Activated T-helper 17 cell treated with anti-CD3 and anti-CD28 coated beads, Interleukin-2, amount 50 U/mL, for 72 hours (primary cell): ENCODE data around the gene PKNOX1. TPM values are rescaled to one million over a fixed set of nuclear protein-coding genes. Genes with fewer than 3 reads are reported as not detected.
"Not testable (repeated sequence)": the region's sequence is repeated elsewhere in the genome, so short reads cannot be mapped to it uniquely, and the experiment has no call there.

Source experiments
- ATAC-seq: fragments of 150-1000 bp; cut with Tn5 transposase; replicated peaks from 2 replicates; pipeline ENCODE4 v1.10.0; 2021; ENCODE audit warnings: mild to moderate bottlenecking, moderate library complexity
- H3K27ac Mint-ChIP-seq: one replicate; pipeline ENCODE4 v1.8.0; 2022; ENCODE audit warnings: mixed read lengths
- H3K27me3 Mint-ChIP-seq: one replicate; pipeline ENCODE4 v1.8.0; 2022; ENCODE audit warnings: mixed read lengths
- H3K36me3 Mint-ChIP-seq: one replicate; pipeline ENCODE4 v1.8.0; 2022; ENCODE audit warnings: low read depth, mild to moderate bottlenecking, mixed read lengths
- H3K4me1 Mint-ChIP-seq: one replicate; pipeline ENCODE4 v1.8.0; 2022; ENCODE audit warnings: mixed read lengths
- H3K4me3 Mint-ChIP-seq: one replicate; pipeline ENCODE4 v1.8.0; 2022; ENCODE audit warnings: mild to moderate bottlenecking, mixed read lengths
- H3K9me3 Mint-ChIP-seq: one replicate; pipeline ENCODE4 v1.8.0; 2022; ENCODE audit warnings: mixed read lengths
- total RNA-seq, 2 donors: library from RNA; stranded (reverse); gene quantifications; one replicate each; pipeline ENCODE4 v1.2.3, GENCODE V29; 2022

The PKNOX1 gene
- total RNA-seq, 2 donors from 2014 or later: 18.0 to 29.6 TPM

GRCh38 chr21:42988236-42988965 lies 14.0 kb downstream of the PKNOX1 start:
- peaks cover 11% of the 10 kb centered on the region for H3K4me1 Mint-ChIP-seq
- H3K9me3 Mint-ChIP-seq: no peaks in the 10 kb centered on the region
- H3K27me3 Mint-ChIP-seq: no peaks in the 10 kb centered on the region
- peaks cover 5% of the 10 kb centered on the region for H3K36me3 Mint-ChIP-seq
- no peak overlapping the region for H3K27ac Mint-ChIP-seq
- no peak for ATAC-seq
- no peak overlapping the region for H3K4me3 Mint-ChIP-seq

DNA sequence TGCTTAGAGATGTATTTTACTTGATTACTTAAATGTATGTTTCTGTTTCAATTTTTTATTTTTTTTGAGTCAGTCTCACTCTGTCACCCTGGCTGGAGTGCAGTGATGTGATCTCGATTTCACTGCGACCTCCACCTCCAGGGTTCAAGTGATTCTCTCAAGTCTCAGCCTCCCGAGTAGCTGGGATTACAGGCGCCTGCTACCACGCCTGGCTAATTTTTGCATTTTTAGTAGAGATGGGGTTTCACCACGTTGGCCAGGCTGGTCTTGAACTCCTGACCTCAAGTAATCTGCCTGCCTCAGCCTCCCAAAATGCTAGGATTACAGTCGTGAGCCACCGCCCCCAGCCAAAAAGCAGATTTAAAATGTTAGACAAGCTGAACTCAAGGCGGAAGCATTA lies 15.0 kb downstream of the PKNOX1 start:
- H3K27me3 Mint-ChIP-seq, H3K36me3 Mint-ChIP-seq, H3K27ac Mint-ChIP-seq, H3K9me3 Mint-ChIP-seq, H3K4me3 Mint-ChIP-seq, ATAC-seq: not testable (repeated sequence)
- H3K4me1 Mint-ChIP-seq: peaks cover 11% of the 10 kb centered on the region

- Mint-ChIP-seq H3K4me3 (no peak overlapping the region), H3K27me3 (no peaks in the 10 kb centered on the region), H3K36me3 (peaks cover 8% of the 10 kb centered on the region), H3K9me3 (no peaks in the 10 kb centered on the region), H3K27ac (peak overlapping the region; percentile 13), H3K4me1 (peaks cover 11% of the 10 kb centered on the region)
- ATAC-seq: no peak
Measured at GRCh38 chr21:42989816-42990650, 15.7 kb downstream of the PKNOX1 start.

- Mint-ChIP-seq H3K4me3 (no peak overlapping the region), H3K27me3 (no peaks in the 10 kb centered on the region), H3K4me1 (peaks cover 11% of the 10 kb centered on the region), H3K9me3 (no peaks in the 10 kb centered on the region), H3K27ac (no peak overlapping the region), H3K36me3 (peaks cover 8% of the 10 kb centered on the region)
- ATAC-seq: no peak
Measured at GRCh38 chr21:42991992-42992740, 17.8 kb downstream of the PKNOX1 start.

- Mint-ChIP-seq H3K27ac (no peak overlapping the region), H3K9me3 (no peaks in the 10 kb centered on the region)
- ATAC-seq: no peak
Measured at GRCh38 chr21:42993051-42993712, 18.8 kb downstream of the PKNOX1 start.

GRCh38 chr21:42997053-42997452 lies 22.7 kb downstream of the PKNOX1 start:
- H3K27ac Mint-ChIP-seq: no peak overlapping the region
- ATAC-seq: peak; percentile 95
- peaks cover 12% of the 10 kb centered on the region for H3K4me1 Mint-ChIP-seq
- H3K36me3 Mint-ChIP-seq: peaks cover 14% of the 10 kb centered on the region
- H3K9me3 Mint-ChIP-seq: peaks cover 4% of the 10 kb centered on the region
- H3K27me3 Mint-ChIP-seq: no peaks in the 10 kb centered on the region
- H3K4me3 Mint-ChIP-seq: no peak overlapping the region

More at GRCh38 chr21:42993051-42993712, 18.8 kb downstream of the PKNOX1 start:
- Mint-ChIP-seq H3K4me3 (no peak overlapping the region), H3K27me3 (no peaks in the 10 kb centered on the region), H3K4me1 (peaks cover 17% of the 10 kb centered on the region), H3K36me3 (peaks cover 8% of the 10 kb centered on the region)

DNA sequence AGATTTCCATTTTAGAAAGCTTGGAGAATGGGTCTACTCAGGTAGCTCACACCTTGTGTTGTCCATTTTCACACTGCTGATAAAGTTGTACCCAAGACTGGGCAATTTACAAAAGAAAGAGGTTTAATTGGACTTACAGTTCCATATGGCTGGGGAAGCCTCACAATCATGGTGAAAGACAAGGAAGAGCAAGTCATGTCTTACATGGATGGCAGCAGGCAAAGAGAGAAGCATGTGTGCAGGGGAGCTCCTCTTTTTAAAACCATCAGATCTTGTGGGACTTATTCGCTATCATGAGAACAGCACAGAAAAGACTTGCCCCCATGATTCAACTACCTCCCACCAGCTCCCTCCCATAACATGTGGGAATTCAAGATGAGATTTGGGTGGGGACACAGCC lies 23.6 kb downstream of the PKNOX1 start:
- ATAC-seq, H3K27ac Mint-ChIP-seq, H3K4me3 Mint-ChIP-seq, H3K9me3 Mint-ChIP-seq, H3K27me3 Mint-ChIP-seq: not testable (repeated sequence)
- peaks cover 12% of the 10 kb centered on the region for H3K4me1 Mint-ChIP-seq
- H3K36me3 Mint-ChIP-seq: peaks cover 13% of the 10 kb centered on the region

DNA sequence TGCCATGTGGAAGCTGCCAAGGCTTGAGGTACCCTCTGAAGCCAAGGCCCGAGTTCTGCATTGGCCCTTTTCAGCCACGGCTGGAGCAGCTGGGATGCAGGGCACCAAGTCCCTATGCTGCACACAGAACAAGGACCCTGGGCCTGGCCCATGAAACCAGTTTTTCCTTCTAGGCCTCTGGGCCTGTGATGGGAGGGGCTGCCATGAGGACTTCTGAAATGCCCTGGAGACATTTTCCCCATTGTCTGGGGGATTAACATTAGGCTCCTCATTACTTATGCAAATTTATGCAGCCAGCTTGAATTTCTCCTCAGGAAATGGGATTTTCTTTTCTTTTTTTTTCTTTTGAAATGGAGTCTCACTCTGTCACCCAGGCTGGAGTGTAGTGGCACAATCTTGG lies 24.8 kb downstream of the PKNOX1 start:
- H3K4me1 Mint-ChIP-seq: peaks cover 12% of the 10 kb centered on the region
- not testable (repeated sequence) for ATAC-seq, H3K27ac Mint-ChIP-seq, H3K4me3 Mint-ChIP-seq, H3K9me3 Mint-ChIP-seq, H3K27me3 Mint-ChIP-seq
- H3K36me3 Mint-ChIP-seq: peaks cover 10% of the 10 kb centered on the region

GRCh38 chr21:43000041-43000440 lies 25.7 kb downstream of the PKNOX1 start:
- peaks cover 19% of the 10 kb centered on the region for H3K36me3 Mint-ChIP-seq
- H3K27me3 Mint-ChIP-seq, H3K4me3 Mint-ChIP-seq, H3K9me3 Mint-ChIP-seq, H3K27ac Mint-ChIP-seq, ATAC-seq: not testable (repeated sequence)
- H3K4me1 Mint-ChIP-seq: peaks cover 12% of the 10 kb centered on the region

DNA sequence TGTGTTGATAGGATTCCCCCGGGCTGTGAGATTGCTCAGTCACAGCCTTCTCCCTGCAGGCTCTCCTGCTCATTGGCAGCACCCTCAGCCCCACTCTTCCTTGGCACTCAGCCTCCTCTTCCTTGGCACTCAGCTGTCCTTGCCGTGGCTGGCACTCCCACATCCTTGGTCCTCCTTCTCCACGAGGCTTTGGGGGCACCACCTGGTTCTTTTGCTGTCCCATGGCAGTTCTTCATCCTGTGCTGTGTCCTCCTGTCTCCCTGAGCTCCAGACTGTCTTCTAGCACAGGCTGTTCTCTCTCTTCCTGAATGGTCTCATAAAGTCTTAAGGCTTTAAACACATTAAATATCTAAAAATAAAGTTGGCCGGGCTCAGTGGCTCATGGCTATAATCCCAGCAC lies 27.0 kb downstream of the PKNOX1 start:
- H3K27ac Mint-ChIP-seq: no peak overlapping the region
- H3K9me3 Mint-ChIP-seq: peaks cover 4% of the 10 kb centered on the region
- H3K36me3 Mint-ChIP-seq: peaks cover 31% of the 10 kb centered on the region
- ATAC-seq: no peak
- H3K4me1 Mint-ChIP-seq: peaks cover 7% of the 10 kb centered on the region
- no peak overlapping the region for H3K4me3 Mint-ChIP-seq
- no peaks in the 10 kb centered on the region for H3K27me3 Mint-ChIP-seq

DNA sequence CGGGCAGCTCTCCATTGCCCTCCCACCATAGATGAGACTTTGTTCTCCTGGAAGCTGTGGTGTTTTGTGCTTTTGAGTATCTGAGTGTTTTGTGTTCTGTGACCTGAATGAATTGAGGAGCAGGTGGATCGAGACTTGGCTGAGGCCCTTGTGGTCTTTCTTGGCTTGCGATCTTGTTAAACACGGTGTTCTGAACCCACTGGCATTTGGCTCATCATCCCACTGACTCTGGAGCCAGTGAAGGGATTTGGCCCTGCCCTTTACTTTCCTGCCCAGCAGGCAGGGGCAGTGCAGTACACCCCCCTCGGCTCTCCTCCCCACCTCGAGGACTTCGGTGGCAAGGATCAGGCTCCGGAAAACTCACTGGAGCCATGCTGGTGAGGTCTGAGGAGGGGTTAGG lies 30.6 kb downstream of the PKNOX1 start:
- no peak overlapping the region for H3K27ac Mint-ChIP-seq

DNA sequence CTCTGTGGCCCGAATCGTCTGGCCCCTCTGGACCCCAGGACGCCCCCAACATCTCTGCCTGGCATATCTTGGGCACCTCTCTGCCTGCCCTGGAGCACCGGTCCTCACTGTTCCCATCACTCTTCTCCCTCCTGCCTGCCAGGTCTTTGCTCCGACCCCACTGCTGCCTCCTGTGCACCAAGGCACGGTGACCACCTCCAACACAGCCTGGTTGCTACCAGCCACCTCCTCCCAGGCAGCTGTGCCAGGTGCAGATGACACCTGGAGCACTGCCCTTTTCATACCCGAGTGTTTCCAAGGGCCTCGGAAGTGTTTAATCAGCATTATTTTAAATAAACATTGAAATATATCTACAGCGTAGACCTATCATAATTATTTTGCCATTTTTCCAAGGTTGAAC lies 31.3 kb downstream of the PKNOX1 start:
- Mint-ChIP-seq H3K4me3 (no peak overlapping the region), H3K4me1 (no peaks in the 10 kb centered on the region), H3K9me3 (no peaks in the 10 kb centered on the region), H3K27me3 (no peaks in the 10 kb centered on the region), H3K27ac (no peak overlapping the region), H3K36me3 (peaks cover 68% of the 10 kb centered on the region)
- ATAC-seq: no peak

More for the DNA sequence above, 30.6 kb downstream of the PKNOX1 start:
- Mint-ChIP-seq H3K4me3 (no peak overlapping the region), H3K9me3 (peaks cover 3% of the 10 kb centered on the region), H3K27me3 (no peaks in the 10 kb centered on the region), H3K36me3 (peaks cover 62% of the 10 kb centered on the region), H3K4me1 (no peaks in the 10 kb centered on the region)
- no peak for ATAC-seq

- H3K9me3 Mint-ChIP-seq, H3K27me3 Mint-ChIP-seq, ATAC-seq: not testable (repeated sequence)
Measured at GRCh38 chr21:43006051-43006873, 31.9 kb downstream of the PKNOX1 start.

More at GRCh38 chr21:43006051-43006873, 31.9 kb downstream of the PKNOX1 start:
- H3K4me3 Mint-ChIP-seq, H3K27ac Mint-ChIP-seq, H3K4me1 Mint-ChIP-seq: not testable (repeated sequence)
- H3K36me3 Mint-ChIP-seq: peaks cover 74% of the 10 kb centered on the region
